OCI-LY3 (cell line): ENCODE data around the gene ARHGAP18.

ENCODE experiments used
- H2AFZ ChIP-seq: fragments of 200-600, 300-600 bp; shearing (Covaris generic); 2 replicates; pipeline ENCODE4 v1.6.0; 2014; ENCODE audit warnings: antibody characterized with exemption, low read depth, low read length
- H3K27ac ChIP-seq: fragments of 200-600, 300-600 bp; sonication (generic); 2 replicates; pipeline ENCODE4 v1.5.1; 2014; ENCODE audit warnings: mild to moderate bottlenecking, low read length, moderate library complexity, mixed read lengths
- H3K27me3 ChIP-seq: fragments of 200-600, 300-600 bp; sonication (generic); 2 replicates; pipeline ENCODE4 v1.6.1; 2014; ENCODE audit warnings: low read depth, low read length, mixed read lengths
- H3K36me3 ChIP-seq: fragments of 200-600, 300-600 bp; sonication (generic); replicated peaks from 2 replicates; pipeline ENCODE3; 2014; ENCODE audit warnings: low read depth, low read length, mixed read lengths
- H3K4me1 ChIP-seq: fragments of 300-600, 200-600 bp; sonication (generic); 2 replicates; pipeline ENCODE4 v1.6.1; 2014; ENCODE audit warnings: low read length, mixed read lengths
- H3K4me2 ChIP-seq: fragments of 200-600, 300-600 bp; sonication (generic); 2 replicates; pipeline ENCODE4 v1.6.1; 2014; ENCODE audit warnings: low read length, mixed read lengths
- H3K4me3 ChIP-seq: fragments of 300-600, 200-600 bp; sonication (generic); 2 replicates; pipeline ENCODE4 v1.5.1; 2014; ENCODE audit warnings: antibody characterized with exemption, mild to moderate bottlenecking, low read length, moderate library complexity
- H3K79me2 ChIP-seq: fragments of 300-600, 200-600 bp; shearing (Covaris generic); 2 replicates; pipeline ENCODE4 v1.6.1; 2014; ENCODE audit warnings: mild to moderate bottlenecking, low read length, mixed read lengths
- H3K9ac ChIP-seq: fragments of 300-600, 200-600 bp; shearing (Covaris generic); 2 replicates; pipeline ENCODE4 v1.6.0; 2014; ENCODE audit warnings: mild to moderate bottlenecking, low read length, moderate library complexity
- H3K9me3 ChIP-seq: fragments of 200-600, 300-600 bp; shearing (Covaris generic); 2 replicates; pipeline ENCODE4 v1.6.1; 2014; ENCODE audit warnings: low read length, mixed read lengths; ENCODE audit not compliant: insufficient read depth
- H4K20me1 ChIP-seq: fragments of 200-600, 300-600 bp; sonication (generic); 2 replicates; pipeline ENCODE4 v1.6.1; 2016; ENCODE audit warnings: low read length, mixed read lengths; ENCODE audit not compliant: insufficient read depth
- CTCF ChIP-seq: fragments of 200-600, 300-600 bp; sonication (generic); IDR thresholded peaks from 2 replicates; pipeline ENCODE4 v1.5.1; 2014; ENCODE audit warnings: antibody characterized with exemption, low read length, low read depth
- EZH2phosphoT487 ChIP-seq: fragments of 200-600 bp; shearing (Covaris generic); IDR thresholded peaks from 2 replicates; pipeline ENCODE4 v1.6.1; 2018; ENCODE audit warnings: antibody characterized with exemption, mixed run types, low read depth

ARHGAP18 gene

GRCh38 chr6:129740013-129740412 is 30.0 kb upstream of the ARHGAP18 start:
- no peak overlapping the region for H3K4me2 ChIP-seq
- no peaks in the 10 kb centered on the region for H3K9me3 ChIP-seq
- H3K27ac ChIP-seq, result no peak overlapping the region
- no peak overlapping the region for H3K9ac ChIP-seq
- no peaks in the 10 kb centered on the region for H4K20me1 ChIP-seq
- H3K4me1 ChIP-seq, result no peaks in the 10 kb centered on the region
- no peaks in the 10 kb centered on the region for H3K27me3 ChIP-seq
- H2AFZ ChIP-seq, result no peak overlapping the region
- no peak overlapping the region for H3K4me3 ChIP-seq
- no peaks in the 10 kb centered on the region for H3K79me2 ChIP-seq
- no peak for TF ChIP-seq EZH2phosphoT487
- TF ChIP-seq CTCF, result no peak
- H3K36me3 ChIP-seq, result no peaks in the 10 kb centered on the region

GRCh38 chr6:129736105-129736504 is 26.1 kb upstream of the ARHGAP18 start:
- Histone ChIP-seq H3K4me1 (peaks cover under 1% of the 10 kb centered on the region), H3K27ac (no peak overlapping the region), H3K79me2 (no peaks in the 10 kb centered on the region), H3K4me2 (no peak overlapping the region), H4K20me1 (no peaks in the 10 kb centered on the region), H2AFZ (no peak overlapping the region), H3K27me3 (no peaks in the 10 kb centered on the region), H3K9ac (no peak overlapping the region), H3K9me3 (no peaks in the 10 kb centered on the region), H3K36me3 (no peaks in the 10 kb centered on the region), H3K4me3 (no peak overlapping the region)
- TF ChIP-seq CTCF (no peak), EZH2phosphoT487 (no peak)

GRCh38 chr6:129733290-129733689 is 23.3 kb upstream of the ARHGAP18 start:
- Histone ChIP-seq H3K9ac (no peak overlapping the region), H3K9me3 (no peaks in the 10 kb centered on the region), H3K4me1 (peaks cover 18% of the 10 kb centered on the region), H2AFZ (no peak overlapping the region), H3K4me3 (no peak overlapping the region), H3K4me2 (no peak overlapping the region), H3K27me3 (no peaks in the 10 kb centered on the region), H3K79me2 (no peaks in the 10 kb centered on the region), H4K20me1 (no peaks in the 10 kb centered on the region), H3K27ac (no peak overlapping the region), H3K36me3 (no peaks in the 10 kb centered on the region)
- TF ChIP-seq EZH2phosphoT487 (no peak), CTCF (peak; percentile 46)

GRCh38 chr6:129732542-129732941 is 22.6 kb upstream of the ARHGAP18 start:
- H4K20me1 ChIP-seq, result no peaks in the 10 kb centered on the region
- no peaks in the 10 kb centered on the region for H3K36me3 ChIP-seq
- no peaks in the 10 kb centered on the region for H3K79me2 ChIP-seq
- peaks cover 18% of the 10 kb centered on the region for H3K4me1 ChIP-seq
- TF ChIP-seq CTCF (no peak), EZH2phosphoT487 (no peak)
- H3K27ac ChIP-seq, result no peak overlapping the region
- no peak overlapping the region for H2AFZ ChIP-seq
- no peak overlapping the region for H3K9ac ChIP-seq
- H3K4me2 ChIP-seq, result no peak overlapping the region
- H3K9me3 ChIP-seq, result no peaks in the 10 kb centered on the region
- H3K4me3 ChIP-seq, result no peak overlapping the region
- no peaks in the 10 kb centered on the region for H3K27me3 ChIP-seq
